GM12892 (cell line): ENCODE results near the gene C2CD3.

Experiments
- POLR2A ChIP-seq: IDR thresholded peaks from 2 replicates; pipeline ENCODE4 v1.6.1; 2011; ENCODE audit warnings: low read depth, low read length, control low read depth
- POLR2AphosphoS5 ChIP-seq: IDR thresholded peaks from 2 replicates; pipeline ENCODE4 v1.6.1; 2011; ENCODE audit warnings: low read depth, low read length, control low read depth
- TAF1 ChIP-seq: IDR thresholded peaks from 2 replicates; pipeline ENCODE4 v1.6.1; 2011; ENCODE audit warnings: low read depth, mild to moderate bottlenecking, control low read depth, low read length, borderline replicate concordance

DNA sequence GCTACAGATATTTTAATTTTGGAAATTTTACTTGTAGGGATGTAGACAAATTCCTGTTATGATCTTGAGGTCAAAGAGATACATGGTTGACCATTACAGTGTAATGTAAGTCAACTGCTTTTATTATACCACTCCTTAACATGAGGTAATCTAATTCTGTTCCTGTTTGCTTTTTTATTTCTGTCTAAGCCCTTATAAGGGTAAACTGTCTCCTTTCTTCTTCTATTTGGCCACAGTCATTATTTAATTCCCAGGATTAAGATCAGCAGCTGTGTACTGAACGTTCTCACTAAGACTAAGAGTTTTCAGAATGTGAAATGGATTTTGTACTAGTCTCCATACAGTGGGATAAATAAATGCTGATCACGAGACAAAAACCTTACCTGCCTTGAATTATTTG lies 32.8 kb downstream of the C2CD3 start:
- TF ChIP-seq TAF1 = no peak
- no peak for TF ChIP-seq POLR2AphosphoS5
- no peak for TF ChIP-seq POLR2A
